GM19372 (cell line): ENCODE results near the gene CAMKK2.
"Not testable (repeated sequence)": the region's sequence is repeated elsewhere in the genome, so short reads cannot be mapped to it uniquely, and the experiment has no call there.

Experiments used
- ATAC-seq: cut with Tn5 transposase; IDR thresholded peaks from one replicate; pipeline ENCODE4 v1.9.1; 2021; ENCODE audit warnings: mild to moderate bottlenecking, low read depth, moderate library complexity; ENCODE audit not compliant: unreplicated experiment

The CAMKK2 gene

GRCh38 chr12:121281116-121281515, 15.4 kb downstream of the CAMKK2 start:
- ATAC-seq = not testable (repeated sequence)

GRCh38 chr12:121280531-121280930, 16.0 kb downstream of the CAMKK2 start:
- ATAC-seq = not testable (repeated sequence)

DNA sequence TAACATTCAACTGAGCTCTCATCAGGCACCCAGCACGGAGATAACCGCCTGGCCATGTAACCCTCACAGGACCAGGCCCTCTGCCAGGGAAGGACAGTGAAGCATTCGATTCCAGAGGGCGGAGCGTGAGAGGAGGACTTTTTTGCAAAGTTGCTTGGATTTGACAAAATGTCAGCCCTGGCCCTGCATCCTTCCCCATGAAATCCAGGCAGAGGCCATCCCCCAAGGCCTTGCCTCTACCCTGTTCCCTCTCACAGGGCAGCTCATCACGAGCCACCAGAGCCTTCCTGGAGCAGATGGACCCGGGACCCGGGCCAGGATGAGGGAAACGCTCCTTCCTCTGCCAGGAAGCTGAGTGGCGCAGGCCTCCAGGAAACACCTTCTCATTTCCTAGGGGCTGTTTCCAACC, 17.0 kb downstream of the CAMKK2 start:
- no peak for ATAC-seq

GRCh38 chr12:121279071-121279375, 17.5 kb downstream of the CAMKK2 start:
- ATAC-seq = no peak

GRCh38 chr12:121278169-121279070, 18.1 kb downstream of the CAMKK2 start:
- no peak for ATAC-seq

- no peak for ATAC-seq
Observed at GRCh38 chr12:121277374-121277759, 19.1 kb downstream of the CAMKK2 start.

DNA sequence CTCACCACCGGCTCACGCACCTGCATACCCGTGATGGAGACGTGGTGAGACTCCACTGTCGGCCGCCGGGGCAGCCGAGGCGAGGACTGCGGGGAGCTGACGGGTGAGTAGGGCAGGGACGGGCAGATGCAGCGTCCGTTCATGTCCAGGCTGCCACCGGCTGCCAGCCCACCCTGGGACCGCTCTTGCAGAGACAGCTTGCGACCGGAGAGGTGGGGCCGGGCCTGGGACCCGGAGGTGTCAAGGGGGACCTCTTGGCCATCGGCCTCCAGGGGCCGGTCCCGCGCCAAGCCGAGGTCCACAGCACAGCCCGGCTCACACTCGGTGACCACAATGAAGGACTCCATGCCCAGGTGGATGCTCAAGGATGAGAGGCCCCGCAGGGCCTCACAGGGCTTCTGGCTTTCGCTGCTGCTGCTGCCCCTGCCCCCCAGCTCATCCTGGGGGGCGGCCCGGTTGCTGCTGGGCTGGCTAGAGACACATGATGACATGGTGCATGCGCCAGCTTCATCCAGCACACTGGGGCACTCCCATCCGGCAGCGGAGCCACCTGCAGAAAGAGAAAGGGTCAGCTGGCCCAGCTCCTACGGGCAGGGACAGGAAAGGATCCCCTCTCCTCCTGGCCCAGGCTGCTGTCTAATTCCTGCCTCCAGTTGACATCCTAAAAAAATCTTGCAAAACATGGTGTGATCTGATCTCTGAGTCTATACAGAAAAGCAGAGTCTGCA, 22.3 kb downstream of the CAMKK2 start:
- no peak for ATAC-seq

GRCh38 chr12:121273364-121273896, 23.1 kb downstream of the CAMKK2 start:
- no peak for ATAC-seq

DNA sequence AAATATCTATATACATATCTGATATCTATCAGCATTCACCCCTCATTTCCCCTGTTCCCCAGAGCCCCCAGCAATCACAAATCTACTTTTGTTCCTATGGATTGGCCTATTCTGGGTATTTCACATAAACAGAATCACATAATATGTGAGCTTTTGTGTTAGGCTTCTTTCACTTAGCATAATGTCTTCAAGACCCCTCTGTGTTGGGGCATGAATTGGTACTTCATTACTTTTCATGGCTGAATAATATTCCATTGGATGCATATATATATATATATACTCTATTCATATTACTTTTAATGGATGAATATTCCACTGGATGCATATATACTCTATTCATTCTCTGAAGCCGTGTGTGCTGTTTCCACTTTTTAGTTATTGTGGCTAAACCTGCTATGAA, 28.7 kb downstream of the CAMKK2 start:
- ATAC-seq = no peak

GRCh38 chr12:121264951-121265515, 31.5 kb downstream of the CAMKK2 start:
- ATAC-seq = no peak

DNA sequence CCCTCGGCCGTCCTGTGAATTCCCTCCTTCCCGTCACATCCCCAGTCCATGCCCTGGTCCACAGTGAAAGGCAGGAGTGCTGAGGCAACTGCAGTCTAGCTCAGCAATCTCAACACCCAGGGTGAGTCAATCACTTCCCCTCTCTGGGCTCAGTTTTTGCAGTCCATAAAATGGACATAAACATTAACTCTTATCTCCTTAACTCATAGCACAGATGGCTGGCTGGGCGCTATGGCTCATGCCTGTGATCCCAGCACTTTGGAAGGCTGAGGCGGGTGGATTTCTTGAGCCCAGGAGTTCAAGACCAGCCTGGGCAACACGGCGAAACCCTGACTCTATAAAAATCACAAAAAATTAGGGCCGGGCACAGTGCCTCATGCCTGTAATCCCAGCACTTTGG, 32.4 kb downstream of the CAMKK2 start:
- no peak for ATAC-seq

GRCh38 chr12:121263206-121263935, 33.1 kb downstream of the CAMKK2 start:
- no peak for ATAC-seq

DNA sequence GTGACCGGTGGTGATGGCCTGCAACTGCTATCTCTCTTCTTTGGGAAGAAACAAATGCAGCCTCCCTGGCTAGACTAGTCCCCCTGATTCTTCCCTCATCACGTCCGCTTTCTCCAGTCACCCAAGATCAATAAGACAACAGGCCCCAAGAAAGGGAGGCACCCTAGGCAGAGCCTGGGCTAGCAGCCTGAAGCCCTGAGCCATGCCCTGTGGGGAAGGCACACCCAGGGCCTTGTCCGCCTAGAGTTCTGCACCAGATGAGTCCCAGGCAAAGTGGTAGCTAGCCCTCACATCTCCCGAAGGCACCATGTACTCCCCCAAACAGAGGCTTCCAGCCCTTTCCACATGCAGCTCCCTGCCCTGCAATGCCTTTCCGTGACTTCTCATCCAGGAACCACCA, 35.1 kb downstream of the CAMKK2 start:
- no peak for ATAC-seq

- no peak for ATAC-seq
Observed at GRCh38 chr12:121260091-121260490, 36.4 kb downstream of the CAMKK2 start.

DNA sequence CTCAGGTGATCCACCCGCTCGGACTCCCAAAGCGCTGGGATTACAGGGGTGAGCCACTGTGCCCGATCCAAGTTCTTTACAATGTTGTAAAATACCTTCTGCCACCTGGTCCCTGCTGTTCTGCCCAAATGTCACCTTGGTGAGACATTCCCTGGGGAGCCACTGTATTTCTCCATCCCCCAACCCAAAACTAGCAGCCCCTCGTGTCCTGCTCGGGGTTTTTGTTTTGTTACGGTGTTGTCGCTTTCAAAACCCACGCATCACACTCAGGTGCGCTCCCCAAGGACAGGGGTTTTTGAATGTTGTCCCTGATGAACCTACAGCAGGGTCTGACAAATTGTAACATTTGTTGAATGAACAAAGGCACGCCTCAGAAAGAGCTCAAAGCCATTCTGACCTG, 37.4 kb downstream of the CAMKK2 start:
- ATAC-seq = no peak

GRCh38 chr12:121257704-121258449, 38.6 kb downstream of the CAMKK2 start:
- ATAC-seq = not testable (repeated sequence)

DNA sequence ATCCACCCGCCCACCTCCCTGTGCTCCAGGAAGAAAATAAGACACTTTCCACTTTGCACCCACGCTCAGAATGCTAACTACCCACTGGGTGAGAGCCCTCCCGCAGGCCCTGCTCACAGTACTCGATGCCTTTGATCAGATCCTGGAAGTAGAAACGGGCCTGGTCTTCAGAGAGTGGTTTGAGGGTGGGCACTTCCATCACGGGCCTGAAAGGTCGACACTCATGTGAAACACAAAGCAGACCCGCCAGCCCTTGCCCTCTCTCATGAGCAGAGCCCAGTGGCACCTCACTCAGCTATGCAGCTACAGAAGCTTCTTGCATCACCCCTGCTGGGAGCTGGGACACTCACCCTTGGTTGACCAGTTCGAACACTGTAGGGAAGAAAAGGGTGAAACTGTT, 41.1 kb downstream of the CAMKK2 start:
- ATAC-seq = no peak

- no peak for ATAC-seq
Observed at GRCh38 chr12:121253638-121254335, 42.7 kb downstream of the CAMKK2 start.

GRCh38 chr12:121252712-121253345, 43.7 kb downstream of the CAMKK2 start:
- ATAC-seq = no peak
